ENCODE data around the gene SAMD8. TPM values are rescaled to one million over a fixed set of nuclear protein-coding genes. Genes with fewer than 3 reads are reported as not detected.
"Not testable (repeated sequence)": the region's sequence is repeated elsewhere in the genome, so short reads cannot be mapped to it uniquely, and the experiment has no call there.

The SAMD8 gene
- total RNA-seq, 3 donors from 2014 or later: 12.1 to 26.6 (median 13.6) TPM

DNA sequence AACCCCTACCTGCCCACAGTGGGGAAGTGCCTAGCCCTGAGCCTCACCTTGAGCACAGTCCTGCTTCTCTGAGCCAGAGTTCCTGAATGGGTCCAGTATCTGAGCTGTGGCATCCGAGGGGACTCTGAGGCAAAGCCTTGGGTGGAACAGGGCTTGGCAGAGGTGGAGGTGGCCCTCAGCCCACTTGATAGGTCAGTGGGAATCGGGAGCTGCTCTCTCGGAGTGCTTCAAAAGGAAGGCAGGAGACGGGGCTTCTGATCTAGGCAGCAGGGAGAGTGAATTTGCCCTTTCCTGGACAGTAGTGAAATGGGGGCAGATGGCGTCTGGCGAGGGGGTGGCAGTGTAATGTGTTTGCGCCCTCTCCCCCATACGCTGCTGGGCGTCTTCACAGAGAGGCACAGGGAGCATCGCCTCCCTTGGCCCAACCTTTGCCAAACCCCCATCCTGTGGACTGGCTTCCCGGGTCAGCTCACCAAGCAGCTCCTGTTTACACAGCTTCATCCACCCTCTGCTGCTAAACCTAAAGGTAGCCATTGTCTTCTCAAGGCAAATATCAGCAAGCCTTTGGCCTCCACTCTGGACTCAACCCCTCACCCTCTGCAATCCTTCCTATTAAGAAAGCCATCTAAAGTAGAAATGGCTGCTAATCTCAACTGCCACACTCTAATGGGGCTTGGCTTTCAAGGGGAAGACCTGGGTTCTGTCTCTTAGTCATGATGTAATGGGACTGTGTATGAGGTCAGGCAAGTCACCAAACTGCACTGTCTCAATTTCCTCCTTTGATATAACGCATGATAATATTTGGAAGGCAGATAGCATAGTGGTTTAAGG, 78.0 kb downstream of the SAMD8 start:
- TF ChIP-seq, protein P1, sequence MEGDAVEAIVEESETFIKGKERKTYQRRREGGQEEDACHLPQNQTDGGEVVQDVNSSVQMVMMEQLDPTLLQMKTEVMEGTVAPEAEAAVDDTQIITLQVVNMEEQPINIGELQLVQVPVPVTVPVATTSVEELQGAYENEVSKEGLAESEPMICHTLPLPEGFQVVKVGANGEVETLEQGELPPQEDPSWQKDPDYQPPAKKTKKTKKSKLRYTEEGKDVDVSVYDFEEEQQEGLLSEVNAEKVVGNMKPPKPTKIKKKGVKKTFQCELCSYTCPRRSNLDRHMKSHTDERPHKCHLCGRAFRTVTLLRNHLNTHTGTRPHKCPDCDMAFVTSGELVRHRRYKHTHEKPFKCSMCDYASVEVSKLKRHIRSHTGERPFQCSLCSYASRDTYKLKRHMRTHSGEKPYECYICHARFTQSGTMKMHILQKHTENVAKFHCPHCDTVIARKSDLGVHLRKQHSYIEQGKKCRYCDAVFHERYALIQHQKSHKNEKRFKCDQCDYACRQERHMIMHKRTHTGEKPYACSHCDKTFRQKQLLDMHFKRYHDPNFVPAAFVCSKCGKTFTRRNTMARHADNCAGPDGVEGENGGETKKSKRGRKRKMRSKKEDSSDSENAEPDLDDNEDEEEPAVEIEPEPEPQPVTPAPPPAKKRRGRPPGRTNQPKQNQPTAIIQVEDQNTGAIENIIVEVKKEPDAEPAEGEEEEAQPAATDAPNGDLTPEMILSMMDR (IDR thresholded peaks at IDR 0.05): no peak
- intact Hi-C loops (cut with DNase I, micrococcal nuclease): no loop called here
- Histone ChIP-seq H3K36me3 (ENCODE audit: low read depth) (no peaks in the 10 kb centered on the region), H3K4me1 (ENCODE audit: low read depth) (peaks cover 33% of the 10 kb centered on the region), H3K9me3 (no peaks in the 10 kb centered on the region), H3K4me3 (no peak overlapping the region)
- ATAC-seq (no peak), DNase-seq (no peak)

- H3K36me3 ChIP-seq (ENCODE audit: low read depth): no peaks in the 10 kb centered on the region
- DNase-seq (peak; percentile 61 to 65 (median 62)), ATAC-seq (peak; percentile 84)
- TF ChIP-seq, protein P1 (IDR thresholded peaks at IDR 0.05): no peak
- peaks cover 21% of the 10 kb centered on the region for H3K4me1 ChIP-seq (ENCODE audit: low read depth)
- no peaks in the 10 kb centered on the region for H3K9me3 ChIP-seq
- intact Hi-C loops (cut with DNase I, micrococcal nuclease): no loop called here
- no peak overlapping the region for H3K4me3 ChIP-seq
Observed at GRCh38 chr10:75191821-75192568, 80.5 kb downstream of the SAMD8 start.

GRCh38 chr10:75194625-75195024, 83.2 kb downstream of the SAMD8 start:
- H3K36me3 ChIP-seq (ENCODE audit: low read depth); H3K9me3 ChIP-seq; DNase-seq; H3K4me3 ChIP-seq; intact Hi-C loops (cut with DNase I, micrococcal nuclease); ATAC-seq: not testable (repeated sequence)
- H3K4me1 ChIP-seq (ENCODE audit: low read depth): peaks cover 21% of the 10 kb centered on the region

DNA sequence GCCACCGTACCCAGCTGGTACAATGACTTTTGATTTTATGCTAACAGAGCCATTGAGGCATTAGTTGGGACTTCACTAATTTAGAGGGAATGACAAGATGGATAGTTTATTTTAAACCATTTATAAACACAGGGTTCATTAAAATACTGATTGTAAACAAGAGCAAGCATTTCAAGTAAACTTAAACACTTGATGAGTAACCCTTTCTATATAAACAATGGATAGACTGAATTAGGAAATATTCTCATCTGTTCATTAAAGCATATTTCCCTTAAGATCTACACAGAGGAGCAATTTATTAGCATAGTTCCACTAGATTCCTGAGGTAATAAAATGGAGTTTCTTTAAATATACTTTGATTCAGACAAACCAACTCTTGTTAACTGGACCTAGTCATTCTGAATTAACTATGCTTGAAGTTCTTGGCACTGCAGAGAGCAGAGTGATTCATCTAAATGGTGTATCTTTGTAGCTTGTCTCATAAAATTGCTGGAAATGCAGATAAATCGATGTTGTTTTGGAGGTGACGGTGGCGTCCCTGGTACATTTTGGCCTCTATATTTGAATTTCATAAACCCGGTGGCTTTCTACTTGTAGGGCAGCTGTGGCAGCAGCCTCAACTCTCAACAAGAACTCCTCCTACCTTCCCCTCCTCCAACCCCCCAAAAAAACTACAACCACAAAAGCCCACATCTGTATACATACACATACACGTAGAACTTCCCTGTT, 83.7 kb downstream of the SAMD8 start:
- peaks cover 21% of the 10 kb centered on the region for H3K4me1 ChIP-seq (ENCODE audit: low read depth)
- H3K36me3 ChIP-seq (ENCODE audit: low read depth): no peaks in the 10 kb centered on the region
- TF ChIP-seq, protein P1 (IDR thresholded peaks at IDR 0.05): no peak
- H3K9me3 ChIP-seq: no peaks in the 10 kb centered on the region
- ATAC-seq (no peak), DNase-seq (no peak)
- intact Hi-C loops (cut with DNase I, micrococcal nuclease): no loop called here
- no peak overlapping the region for H3K4me3 ChIP-seq

DNA sequence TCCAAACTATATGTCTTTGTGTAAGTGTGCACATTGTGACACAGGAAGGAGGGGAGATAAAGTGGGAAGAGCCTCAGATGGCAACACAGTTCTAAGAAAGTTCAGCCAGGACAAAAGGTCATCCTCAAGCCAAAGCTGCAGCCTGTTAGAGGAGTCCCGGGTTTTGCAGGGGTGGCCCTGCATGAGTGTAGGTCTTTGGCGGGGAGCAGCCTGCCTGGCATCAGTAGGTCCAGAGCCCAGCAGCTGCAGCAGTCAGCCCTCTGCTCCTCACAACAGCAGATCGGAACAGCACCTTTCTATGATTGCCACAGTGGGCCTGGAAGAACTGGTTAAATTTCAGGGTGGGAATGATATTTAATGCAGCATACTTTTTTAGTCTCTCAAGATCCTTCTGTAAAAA, 85.6 kb downstream of the SAMD8 start:
- TF ChIP-seq, protein P1 (IDR thresholded peaks at IDR 0.05): no peak
- Histone ChIP-seq H3K9me3 (no peaks in the 10 kb centered on the region), H3K4me3 (no peak overlapping the region), H3K4me1 (ENCODE audit: low read depth) (peaks cover 13% of the 10 kb centered on the region), H3K36me3 (ENCODE audit: low read depth) (no peaks in the 10 kb centered on the region)
- ATAC-seq (no peak), DNase-seq (no peak)
- intact Hi-C loops (cut with DNase I, micrococcal nuclease): no loop called here

Data from mucosa of descending colon (tissue), 3 donors.